K562 (cell line): ENCODE data around the gene SLC39A6. TPM values are rescaled to one million over a fixed set of nuclear protein-coding genes. Genes with fewer than 3 reads are reported as not detected.

Source experiments
- ATAC-seq: fragments of 200-7000 bp; cut with Tn5 transposase; 3 replicates; pipeline ENCODE4 v1.9.1; 2020; ENCODE audit warnings: moderate library complexity
- BruUV-seq: library from RNA; stranded (reverse); fragments of 400-500 nt; replicated peaks from 2 replicates; lab custom pipeline; 2021; lab: Mats Ljungman, UMichigan
- CTCF ChIA-PET: fragments of 300-600 bp; formaldehyde crosslinking; extraction: SDS; loops from one replicate; lab custom pipeline; 2021; ENCODE audit warnings: low intra/inter-chr PET ratio; lab: Yijun Ruan, JAX
- POLR2A ChIA-PET: fragments of 300-600, 350-650 bp; sonication (Branson Sonifier 250); formaldehyde crosslinking; extraction: SDS; loops from one replicate; lab custom pipeline; 2021; ENCODE audit warnings: antibody characterized with exemption, inconsistent platforms; lab: Yijun Ruan, JAX
- DNase-seq, 4 experiments: peaks; one replicate each; pipeline versions ENCODE4 v3.0.0 to v3.0.0-alpha.2; 2011 to 2018; ENCODE audit warnings: low spot score in 3 of 4, mixed read lengths in 3 of 4; ENCODE audit errors: extremely low read depth in 1 of 4
- FAIRE-seq: peaks from 2 replicates; lab custom pipeline; 2011; peaks lifted over from hg19 to GRCh38; lab: Jason Lieb, UNC
- H2AFZ ChIP-seq: 2 replicates; pipeline ENCODE4 v1.6.0; 2011; ENCODE audit warnings: low read depth, low read length, control low read depth, inconsistent platforms
- H3K27ac ChIP-seq: fragments of 200-600 bp; 3 replicates; pipeline ENCODE4 v1.8.0; 2011; ENCODE audit warnings: low read depth, mild to moderate bottlenecking, control low read depth, inconsistent platforms, low read length, moderate library complexity, mixed read lengths; ENCODE audit errors: extremely low read depth
- H3K27me3 ChIP-seq, 2 experiments: fragments of 300-600 bp in 1 of 2; 2 replicates in 1 of 2; 3 replicates in 1 of 2; pipeline versions ENCODE4 v1.6.0 to v1.8.0; 2011; ENCODE audit warnings: inconsistent platforms in 2 of 2, low read length in 2 of 2, mild to moderate bottlenecking in 1 of 2, mixed read lengths in 1 of 2, moderate library complexity in 1 of 2; ENCODE audit not compliant: control insufficient read depth in 2 of 2, insufficient read depth in 2 of 2
- H3K36me3 ChIP-seq: fragments of 300-600 bp; 3 replicates; pipeline ENCODE4 v1.8.0; 2011; ENCODE audit warnings: mild to moderate bottlenecking, low read length, inconsistent platforms; ENCODE audit not compliant: control insufficient read depth, insufficient read depth
- H3K4me1 ChIP-seq, 2 experiments: fragments of 200-600 bp in 1 of 2; replicated peaks in 1 of 2; 2 replicates in 1 of 2; 3 replicates in 1 of 2; pipeline versions ENCODE4 v1.5.1 to v1.8.0; 2011; ENCODE audit warnings: inconsistent platforms in 2 of 2, low read length in 2 of 2, mild to moderate bottlenecking in 1 of 2, mixed read lengths in 1 of 2, moderate library complexity in 1 of 2; ENCODE audit not compliant: control insufficient read depth in 2 of 2, insufficient read depth in 2 of 2
- H3K4me2 ChIP-seq: 2 replicates; pipeline ENCODE4 v1.6.1; 2011; ENCODE audit warnings: low read length, control low read depth, inconsistent platforms, mixed read lengths; ENCODE audit not compliant: insufficient read depth
- H3K4me3 ChIP-seq: fragments of 200-600 bp; sonication (generic), shearing (Covaris generic); 2 replicates; pipeline ENCODE4 v1.5.1; 2016; ENCODE audit warnings: control low read depth, inconsistent platforms
- H3K79me2 ChIP-seq: fragments of 200-600 bp; 3 replicates; pipeline ENCODE4 v1.8.0; 2011; ENCODE audit warnings: low read length, inconsistent platforms; ENCODE audit not compliant: control insufficient read depth, insufficient read depth
- H3K9ac ChIP-seq, 2 experiments: 2 replicates each; pipeline versions ENCODE4 v1.6.0 to v1.6.1; 2011; ENCODE audit warnings: low read depth in 2 of 2, low read length in 2 of 2, control low read depth in 1 of 2, inconsistent platforms in 1 of 2, mild to moderate bottlenecking in 1 of 2, mixed read lengths in 1 of 2; ENCODE audit not compliant: insufficient read depth in 1 of 2
- H3K9me1 ChIP-seq: one replicate; pipeline ENCODE4 v1.6.0; 2011; ENCODE audit warnings: inconsistent platforms, mild to moderate bottlenecking, low read length, moderate library complexity; ENCODE audit not compliant: control insufficient read depth, insufficient read depth
- H3K9me3 ChIP-seq: replicated peaks from 2 replicates; pipeline ENCODE4 v1.5.1; 2011; ENCODE audit warnings: low read depth, low read length, inconsistent platforms; ENCODE audit not compliant: control insufficient read depth, insufficient read depth
- H4K20me1 ChIP-seq: replicated peaks from 2 replicates; pipeline ENCODE4 v1.6.1; 2011; ENCODE audit warnings: low read length, inconsistent platforms, mixed read lengths; ENCODE audit not compliant: control insufficient read depth, insufficient read depth
- CEBPG ChIP-seq, 3 experiments: fragments of 200-800 bp in 1 of 3; sonication (Bioruptor generic) in 1 of 3; sonication (generic) in 1 of 3; formaldehyde crosslinking in 1 of 3; IDR thresholded peaks in 2 of 3; conservative IDR thresholded peaks in 1 of 3; 2 replicates each; pipeline versions ENCODE4 v1.6.1 to v1.8.0; 2016 to 2022; ENCODE audit warnings: missing compliant biosample characterization in 2 of 3, missing genetic modification characterization in 2 of 3, mild to moderate bottlenecking in 1 of 3, missing genetic modification reagents in 1 of 3
- MAFK ChIP-seq: IDR thresholded peaks from 2 replicates; pipeline ENCODE4 v1.6.1; 2011; ENCODE audit warnings: low read length, improper control_type of control experiment
- POLR2H ChIP-seq: IDR thresholded peaks from 2 replicates; pipeline ENCODE4 v1.6.1; 2016; ENCODE audit warnings: missing genetic modification characterization, low read depth, mild to moderate bottlenecking, control low read depth, missing compliant biosample characterization, moderate library complexity
- SMARCB1 ChIP-seq: IDR thresholded peaks from 2 replicates; pipeline ENCODE4 v1.6.1; 2011; ENCODE audit warnings: improper control_type of control experiment, low read depth; ENCODE audit not compliant: insufficient read length
- WHSC1 ChIP-seq: IDR thresholded peaks from one replicate; pipeline ENCODE4 v1.6.1; 2012; ENCODE audit warnings: low read length, control low read depth, inconsistent platforms
- whole genome bisulfite sequencing: fragments of 100-300 bp; shearing (Covaris generic); methylation state at CpG from one replicate; pipeline ENCODE4 v1.1.6; 2016; ENCODE audit warnings: low coverage, mixed read lengths; ENCODE audit not compliant: insufficient coverage; ENCODE audit errors: missing lambda C conversion rate; 5-methylcytosine and 5-hydroxymethylcytosine counted together
- in situ Hi-C: fragments of 300-500 bp; cut with MboI; formaldehyde crosslinking; loops from 4 replicates; pipeline ENCODE4 v1.15.0; 2018; ENCODE audit warnings: inconsistent platforms, mixed read lengths
- intact Hi-C: fragments of 100-400 bp; cut with micrococcal nuclease; formaldehyde crosslinking; loops from 2 replicates; pipeline ENCODE4 v1.14.2; 2022
- polyA plus RNA-seq, 8 experiments: library from polyadenylated mRNA; depleted of rRNA in 4 of 8; stranded (reverse) in 5 of 8; unstranded in 3 of 8; fragments of >200 nt; fragmentation: Nextera tagmentation in 2 of 8; fragmentation: Illumina TruSeq in 1 of 8; extraction: Ambion mirVana in 2 of 8; extraction: Trizol in 1 of 8; gene quantifications; 2 replicates each; pipeline versions ENCODE4 v1.2.1 to v1.2.3, GENCODE V29; 2011 to 2014; ENCODE audit warnings: inconsistent platforms in 1 of 8, missing spikeins in 1 of 8
- total RNA-seq, 7 experiments: library from RNA; depleted of rRNA in 6 of 7; stranded (reverse); fragments of >200 nt in 6 of 7; fragmentation: Illumina TruSeq in 2 of 7; extraction: Trizol in 2 of 7; gene quantifications; 2 replicates each; pipeline versions ENCODE4 v1.2.1 to v1.2.3, GENCODE V29; 2011 to 2021; ENCODE audit warnings: low replicate concordance in 1 of 7

The SLC39A6 gene
- total and polyA plus RNA-seq, 9 of the 15 experiments (the other 6 are each of a cell fraction or from before 2014, with no cell fraction given): 5.6 to 23.8 (median 17.4) TPM

DNA sequence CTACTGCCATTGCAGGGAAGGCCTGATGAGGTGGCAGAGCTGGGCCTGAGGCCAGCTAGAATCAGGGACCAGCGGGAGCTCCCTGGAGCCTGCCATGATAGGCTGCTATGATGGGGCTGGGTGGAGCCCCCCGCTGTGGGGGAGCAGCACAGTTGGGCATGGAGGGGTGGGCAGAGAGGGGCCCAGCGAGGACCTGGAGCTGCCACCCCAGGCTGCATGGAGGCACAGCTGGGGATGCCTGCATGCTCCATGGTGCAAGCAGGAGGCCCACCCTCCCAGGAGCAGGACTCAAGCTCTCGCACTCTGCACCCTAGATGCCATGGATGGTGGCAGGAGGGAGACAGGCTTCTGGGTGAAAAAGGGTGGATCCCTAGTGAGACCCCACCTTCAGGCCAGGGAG, 43.9 kb downstream of the SLC39A6 start:
- CTCF ChIA-PET: no interaction called here
- POLR2A ChIA-PET: interaction anchor here (0.5 to 1.7 kb wide), 6 partner anchors 10 to 202 kb away, joined by 3 to 5 read pairs (median 4); no protein-coding TSS in a partner anchor
- Histone ChIP-seq H3K4me1 (peaks cover 0 to 8% of the 10 kb centered on the region in 2 experiments; a peak in 1 of 5 replicates), H3K36me3 (no peaks in the 10 kb centered on the region), H3K27me3 (peaks cover 7 to 18% of the 10 kb centered on the region in 2 experiments; a peak in 4 of 5 replicates), H3K9ac (no peak overlapping the region; a peak in 1 of 4 replicates), H3K4me2 (no peak overlapping the region), H4K20me1 (no peaks in the 10 kb centered on the region), H3K4me3 (no peak overlapping the region), H2AFZ (no peak overlapping the region), H3K9me1 (no peaks in the 10 kb centered on the region), H3K27ac (no peak overlapping the region), H3K9me3 (no peaks in the 10 kb centered on the region; the same call in 1 of the 2 replicates), H3K79me2 (no peaks in the 10 kb centered on the region)
- no TSS peak for BruUV-seq
- intact Hi-C loops: no loop called here
- FAIRE-seq (no peak), ATAC-seq (no peak; the same call in 1 of the 3 replicates), DNase-seq (no peak)
- no peak for TF ChIP-seq POLR2H (tag)
- TF ChIP-seq WHSC1: no peak
- no peak for TF ChIP-seq CEBPG (CRISPR knock-in tag; IDR thresholded peaks at IDR 0.05)
- TF ChIP-seq CEBPG (tag; conservative IDR thresholded peaks at IDR 0.05 in 1 of 2, IDR thresholded peaks at IDR 0.05 in 1 of 2): no peak
- WGBS: 12% methylated on average over 4 of the region's 4 CpGs
- in situ Hi-C loops: loop anchor here (10.0 kb wide), 1 partner anchor 490 kb away; no protein-coding TSS in a partner anchor

DNA sequence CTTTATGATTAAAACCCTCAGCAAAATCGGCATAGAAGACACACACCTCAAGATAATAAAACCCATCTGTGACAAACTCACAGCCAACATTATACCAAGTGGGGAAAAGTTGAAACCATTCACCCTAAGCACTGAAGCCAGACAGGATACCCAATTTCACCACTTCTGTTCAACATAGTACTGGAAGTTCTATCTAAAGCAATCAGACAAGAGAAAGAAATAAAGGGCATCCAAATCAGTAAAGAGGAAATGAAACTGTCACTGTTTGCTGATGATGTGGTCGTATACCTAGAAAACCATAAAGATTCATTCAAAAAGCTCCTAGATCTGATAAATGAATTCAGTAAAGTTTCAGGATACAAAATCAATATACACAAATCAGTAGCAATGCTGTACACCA, 45.4 kb downstream of the SLC39A6 start:
- Histone ChIP-seq H4K20me1 (no peaks in the 10 kb centered on the region), H3K4me2 (no peak overlapping the region), H3K9me3 (no peaks in the 10 kb centered on the region; the same call in 1 of the 2 replicates), H3K36me3 (no peaks in the 10 kb centered on the region), H3K27ac (no peak overlapping the region), H3K79me2 (no peaks in the 10 kb centered on the region), H3K9ac (no peak overlapping the region), H3K4me1 (peaks cover 0 to 8% of the 10 kb centered on the region in 2 experiments; a peak in 1 of 5 replicates), H2AFZ (no peak overlapping the region), H3K27me3 (peaks cover 5 to 22% of the 10 kb centered on the region in 2 experiments; a peak in 4 of 5 replicates), H3K4me3 (no peak overlapping the region), H3K9me1 (no peaks in the 10 kb centered on the region)
- ATAC-seq: no peak
- WGBS: 13% methylated on average over 2 of the region's 2 CpGs
- DNase-seq: no peak
- POLR2A ChIA-PET: no interaction called here
- in situ Hi-C loops: loop anchor here (10.0 kb wide), 1 partner anchor 491 kb away; no protein-coding TSS in a partner anchor
- TF ChIP-seq MAFK (no peak), SMARCB1 (no peak)
- BruUV-seq: no TSS peak
- no peak for FAIRE-seq
- CTCF ChIA-PET: no interaction called here
- intact Hi-C loops: no loop called here
